GM18868 (cell line): ENCODE measurements around the gene BMP4.
A peak's percentile ranks its signal among the peaks of the same experiment; 100 is the strongest.

Experiments used
- ATAC-seq: cut with Tn5 transposase; IDR thresholded peaks from one replicate; pipeline ENCODE4 v1.9.1; 2021; ENCODE audit warnings: mild to moderate bottlenecking, moderate library complexity; ENCODE audit not compliant: unreplicated experiment

Gene BMP4

GRCh38 chr14:53964249-53964648, 7.6 kb upstream of the BMP4 start:
- ATAC-seq = no peak

GRCh38 chr14:53963320-53964227, 6.9 kb upstream of the BMP4 start:
- ATAC-seq = no peak

GRCh38 chr14:53962953-53963319, 6.3 kb upstream of the BMP4 start:
- no peak for ATAC-seq

GRCh38 chr14:53958628-53959027, 2.0 kb upstream of the BMP4 start:
- no peak for ATAC-seq

GRCh38 chr14:53957739-53958138, 1.1 kb upstream of the BMP4 start:
- ATAC-seq = no peak

- ATAC-seq = no peak
Measured at GRCh38 chr14:53955671-53956426, 776 bp downstream of the BMP4 start.

- ATAC-seq = no peak
Measured at GRCh38 chr14:53955229-53955556, 1.4 kb downstream of the BMP4 start.

- ATAC-seq = no peak
Measured at GRCh38 chr14:53954551-53955228, 1.9 kb downstream of the BMP4 start.

- peak; percentile 16 for ATAC-seq
Measured at GRCh38 chr14:53953828-53954550, 2.6 kb downstream of the BMP4 start.

- peak; percentile 36 for ATAC-seq
Measured at GRCh38 chr14:53953002-53953827, 3.4 kb downstream of the BMP4 start.

- no peak for ATAC-seq
Measured at GRCh38 chr14:53952533-53952932, 4.1 kb downstream of the BMP4 start.

- ATAC-seq = no peak
Measured at GRCh38 chr14:53951627-53952303, 4.9 kb downstream of the BMP4 start.

GRCh38 chr14:53951243-53951626, 5.4 kb downstream of the BMP4 start:
- no peak for ATAC-seq

GRCh38 chr14:53950031-53950793, 6.4 kb downstream of the BMP4 start:
- no peak for ATAC-seq

GRCh38 chr14:53949201-53949600, 7.4 kb downstream of the BMP4 start:
- ATAC-seq = no peak

GRCh38 chr14:53948205-53948884, 8.3 kb downstream of the BMP4 start:
- ATAC-seq = no peak

GRCh38 chr14:53947452-53948204, 9.0 kb downstream of the BMP4 start:
- ATAC-seq = no peak

GRCh38 chr14:53947094-53947445, 9.6 kb downstream of the BMP4 start:
- ATAC-seq = no peak
